HCT116 (cell line): ENCODE measurements around the gene C1QTNF4. TPM values are rescaled to one million over a fixed set of nuclear protein-coding genes. Genes with fewer than 3 reads are reported as not detected.

Experiments
- ATAC-seq: fragments of 200-7000 bp; cut with Tn5 transposase; 2 replicates; pipeline ENCODE4 v1.9.1; 2020; ENCODE audit warnings: mild to moderate bottlenecking, moderate library complexity
- BruUV-seq: library from RNA; stranded (reverse); fragments of 400-500 nt; replicated peaks from 2 replicates; lab custom pipeline; 2021; lab: Mats Ljungman, UMichigan
- CTCF ChIA-PET: fragments of 300-600 bp; sonication (Branson Sonifier 250); formaldehyde crosslinking; loops from one replicate; lab custom pipeline; 2021; ENCODE audit warnings: antibody characterized with exemption; lab: Charles Lee
- POLR2A ChIA-PET: fragments of 300-600, 350-600 bp; sonication (Branson Sonifier 250); formaldehyde crosslinking; loops from one replicate; lab custom pipeline; 2021; ENCODE audit warnings: antibody characterized with exemption; lab: Charles Lee
- RAD21 ChIA-PET, 2 experiments: fragments of 300-600 bp; sonication (Branson Sonifier 250); formaldehyde crosslinking; loops; one replicate each; lab custom pipeline; 2023; ENCODE audit warnings: low total read pairs in 2 of 2; ENCODE audit not compliant: uncharacterized antibody in 2 of 2, unreplicated experiment in 2 of 2, low non-redundant PET in 1 of 2; lab: Charles Lee
- DNase-seq: peaks from one replicate; pipeline ENCODE4 v3.0.0-alpha.2; 2010; ENCODE audit warnings: low read depth, low spot score
- H2AFZ ChIP-seq: fragments of 200-600 bp; shearing (Covaris generic), sonication (generic); 2 replicates; pipeline ENCODE4 v1.6.1; 2017; ENCODE audit warnings: low read depth, mixed run types, mixed read lengths, antibody characterized with exemption, low read length; ENCODE audit not compliant: poor library complexity, severe bottlenecking
- H3K27ac ChIP-seq: 2 replicates; pipeline ENCODE4 v1.5.1; 2012; ENCODE audit warnings: low read depth, low read length
- H3K27me3 ChIP-seq: fragments of 200-600 bp; sonication (generic); 2 replicates; pipeline ENCODE4 v1.6.1; 2016; ENCODE audit warnings: mixed run types, low read length, mixed read lengths; ENCODE audit not compliant: insufficient read depth
- H3K36me3 ChIP-seq, 2 experiments: fragments of 200-500 bp in 1 of 2; fragments of 200-600 bp in 1 of 2; sonication (Bioruptor generic) in 1 of 2; sonication (generic) in 1 of 2; 2 replicates each; pipeline versions ENCODE4 v1.5.1 to v1.6.1; 2014 to 2016; ENCODE audit warnings: low read length in 2 of 2, inconsistent platforms in 1 of 2, mixed read lengths in 1 of 2, mixed run types in 1 of 2; ENCODE audit not compliant: insufficient read depth in 2 of 2, control insufficient read depth in 1 of 2
- H3K4me1 ChIP-seq, 2 experiments: fragments of 200-600 bp in 1 of 2; sonication (generic) in 1 of 2; 2 replicates each; pipeline versions ENCODE4 v1.5.1 to v1.6.1; 2012 to 2017; ENCODE audit warnings: low read length in 2 of 2, inconsistent platforms in 1 of 2, mild to moderate bottlenecking in 1 of 2, mixed read lengths in 1 of 2, mixed run types in 1 of 2, moderate library complexity in 1 of 2; ENCODE audit not compliant: insufficient read depth in 2 of 2, control insufficient read depth in 1 of 2
- H3K4me2 ChIP-seq: fragments of 200-600 bp; sonication (generic); 2 replicates; pipeline ENCODE4 v1.6.1; 2017; ENCODE audit warnings: mixed run types, low read length, mixed read lengths
- H3K4me3 ChIP-seq, 2 experiments: fragments of 200-600 bp in 1 of 2; sonication (generic) in 1 of 2; replicated peaks in 1 of 2; 2 replicates each; pipeline ENCODE4 v1.5.1; 2011 to 2016; ENCODE audit warnings: low read length in 2 of 2, control low read depth in 1 of 2, low read depth in 1 of 2, mild to moderate bottlenecking in 1 of 2, mixed read lengths in 1 of 2, mixed run types in 1 of 2
- H3K79me2 ChIP-seq: fragments of 200-600 bp; sonication (generic); 2 replicates; pipeline ENCODE4 v1.6.1; 2017; ENCODE audit warnings: mild to moderate bottlenecking, mixed run types, low read length, moderate library complexity, mixed read lengths; ENCODE audit not compliant: insufficient read depth
- H3K9ac ChIP-seq: fragments of 200-600 bp; sonication (generic); 2 replicates; pipeline ENCODE4 v1.6.1; 2016; ENCODE audit warnings: low read length, mixed read lengths
- H3K9me2 ChIP-seq: fragments of 200-600 bp; sonication (generic), shearing (Covaris generic); 2 replicates; pipeline ENCODE4 v1.6.1; 2017; ENCODE audit warnings: mixed run types, mild to moderate bottlenecking, moderate library complexity; ENCODE audit not compliant: insufficient read depth
- H3K9me3 ChIP-seq, 2 experiments: fragments of 200-500 bp in 1 of 2; fragments of 200-600 bp in 1 of 2; sonication (Bioruptor generic) in 1 of 2; sonication (generic) in 1 of 2; 2 replicates each; pipeline ENCODE4 v1.6.1; 2014 to 2017; ENCODE audit warnings: low read length in 2 of 2, mixed read lengths in 2 of 2, inconsistent platforms in 1 of 2, low read depth in 1 of 2, mild to moderate bottlenecking in 1 of 2, mixed run types in 1 of 2, moderate library complexity in 1 of 2; ENCODE audit not compliant: control insufficient read depth in 1 of 2, insufficient read depth in 1 of 2
- H4K20me1 ChIP-seq: fragments of 200-600 bp; sonication (generic), shearing (Covaris generic); 2 replicates; pipeline ENCODE4 v1.6.1; 2017; ENCODE audit warnings: mixed run types, mild to moderate bottlenecking, moderate library complexity; ENCODE audit not compliant: insufficient read depth
- ATF3 ChIP-seq: IDR thresholded peaks from 2 replicates; pipeline ENCODE4 v1.6.1; 2012
- CBX3 ChIP-seq: IDR thresholded peaks from 2 replicates; pipeline ENCODE4 v1.6.1; 2012; ENCODE audit warnings: low read depth
- CEBPB ChIP-seq: IDR thresholded peaks from 2 replicates; pipeline ENCODE4 v1.6.1; 2012; ENCODE audit warnings: low read depth
- EGR1 ChIP-seq: IDR thresholded peaks from 2 replicates; pipeline ENCODE4 v1.6.1; 2012; ENCODE audit warnings: low read depth
- EZH2 ChIP-seq: fragments of 200-600 bp; sonication (generic); IDR thresholded peaks from 2 replicates; pipeline ENCODE4 v1.6.1; 2017; ENCODE audit warnings: antibody characterized with exemption, mixed run types
- FOSL1 ChIP-seq: IDR thresholded peaks from 2 replicates; pipeline ENCODE4 v1.6.1; 2012; ENCODE audit warnings: low read depth
- POLR2AphosphoS5 ChIP-seq: IDR thresholded peaks from 2 replicates; pipeline ENCODE4 v1.6.1; 2011; ENCODE audit warnings: mild to moderate bottlenecking, low read depth, low read length, moderate library complexity
- SIN3A ChIP-seq: IDR thresholded peaks from 2 replicates; pipeline ENCODE4 v1.6.1; 2012; ENCODE audit warnings: low read depth
- SP1 ChIP-seq: IDR thresholded peaks from 2 replicates; pipeline ENCODE4 v1.6.1; 2012; ENCODE audit warnings: low read depth
- SRF ChIP-seq: IDR thresholded peaks from 2 replicates; pipeline ENCODE4 v1.6.1; 2012; ENCODE audit warnings: low read depth
- YY1 ChIP-seq: IDR thresholded peaks from 2 replicates; pipeline ENCODE4 v1.6.1; 2011; ENCODE audit warnings: low read length, low read depth, moderate library complexity, mild to moderate bottlenecking; ENCODE audit not compliant: insufficient replicate concordance; ENCODE audit errors: extremely low read depth
- ZFX ChIP-seq: fragments of 450-650 bp; IDR thresholded peaks from 2 replicates; pipeline ENCODE4 v1.6.1; 2017
- intact Hi-C: fragments of 100-400 bp; cut with micrococcal nuclease; formaldehyde crosslinking; loops from 2 replicates; pipeline ENCODE4 v1.10.0; 2022
- total RNA-seq: library from RNA; stranded (reverse); gene quantifications from one replicate; pipeline ENCODE4 v1.2.1, GENCODE V29; 2021; ENCODE audit not compliant: unreplicated experiment
- TF ChIP-seq, protein P1 (sequence below): IDR thresholded peaks from 2 replicates; pipeline ENCODE4 v1.6.1; 2012
- TF ChIP-seq, protein P2 (sequence below), 3 experiments: fragments of 200-600 bp in 1 of 3; sonication (generic) in 1 of 3; IDR thresholded peaks in 2 of 3; conservative IDR thresholded peaks in 1 of 3; 2 replicates each; pipeline ENCODE4 v1.5.1; 2012 to 2017; ENCODE audit warnings: low read depth in 2 of 3, low read length in 2 of 3, antibody characterized with exemption in 1 of 3, borderline replicate concordance in 1 of 3, control low read depth in 1 of 3, mild to moderate bottlenecking in 1 of 3, mixed read lengths in 1 of 3, mixed run types in 1 of 3, moderate library complexity in 1 of 3; ENCODE audit not compliant: insufficient read depth in 1 of 3
- TF ChIP-seq, protein P3 (sequence below): IDR thresholded peaks from 2 replicates; pipeline ENCODE4 v1.6.1; 2012; ENCODE audit warnings: low read depth

The C1QTNF4 gene
- total RNA-seq, 1 experiment from 2014 or later = 0.34 TPM

DNA sequence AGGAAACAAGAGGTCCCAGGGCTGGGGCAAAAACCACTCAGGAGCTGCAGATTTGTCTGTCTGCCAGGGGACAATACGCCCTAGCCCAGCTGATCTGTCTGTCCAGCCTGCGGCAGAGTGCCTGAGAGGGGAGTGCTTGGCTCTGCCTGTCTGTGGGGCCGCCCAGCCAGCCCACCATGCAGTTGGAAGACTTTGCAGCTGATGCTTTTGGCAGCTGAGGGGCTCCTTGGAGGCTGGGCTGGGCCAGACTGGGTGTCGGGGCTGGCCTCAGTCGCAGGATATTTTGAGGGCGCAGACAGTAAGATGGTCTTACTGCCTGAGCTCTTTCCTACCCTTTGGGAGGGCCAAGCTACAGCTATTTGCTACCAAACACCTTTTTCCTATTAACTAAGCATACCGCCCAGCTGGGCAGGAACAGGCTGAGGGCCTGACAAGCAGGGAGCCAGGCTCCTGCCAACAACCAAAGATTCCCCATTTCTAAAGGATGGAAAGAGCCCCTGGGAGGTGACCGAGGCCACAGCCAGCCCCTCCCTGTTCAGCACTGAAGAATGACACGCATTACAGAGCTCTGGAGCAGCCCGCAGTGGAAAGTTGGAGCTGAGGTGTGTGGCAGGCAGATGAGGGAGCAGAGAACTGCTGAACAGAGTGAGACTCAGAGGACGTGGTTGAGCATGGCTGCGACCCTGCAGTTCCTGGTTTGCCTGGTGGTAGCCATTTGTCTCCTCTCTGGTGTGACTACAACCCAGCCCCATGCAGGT lies 7.9 kb downstream of the C1QTNF4 start, which contains the start of gene FAM180B:
Gene FAM180B (plus strand): TSS at position 581 of the 758 bp plus-strand sequence. CDS start 91 bp downstream, at position 672.
- no TSS peak for BruUV-seq
- H3K27me3 ChIP-seq = no peaks in the 10 kb centered on the region

More for the DNA sequence above, 7.9 kb downstream of the C1QTNF4 start, which contains the start of gene FAM180B:
- no peaks in the 10 kb centered on the region for H3K9me3 ChIP-seq
- H2AFZ ChIP-seq = no peak within 1 kb of the TSS
- ChIA-PET RAD21 (no interaction called here), CTCF (no interaction called here), POLR2A (no interaction called here)
- H3K4me1 ChIP-seq = no peaks in the 10 kb centered on the region
- peaks cover 22 to 30% of the 10 kb centered on the region in 2 experiments for H3K36me3 ChIP-seq
- TF ChIP-seq EGR1 = no peak
- TF ChIP-seq, protein P1, sequence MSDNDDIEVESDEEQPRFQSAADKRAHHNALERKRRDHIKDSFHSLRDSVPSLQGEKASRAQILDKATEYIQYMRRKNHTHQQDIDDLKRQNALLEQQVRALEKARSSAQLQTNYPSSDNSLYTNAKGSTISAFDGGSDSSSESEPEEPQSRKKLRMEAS = no peak
- no peak for TF ChIP-seq SP1
- TF ChIP-seq CEBPB = no peak
- TF ChIP-seq POLR2AphosphoS5 = no peak
- TF ChIP-seq, protein P2, sequence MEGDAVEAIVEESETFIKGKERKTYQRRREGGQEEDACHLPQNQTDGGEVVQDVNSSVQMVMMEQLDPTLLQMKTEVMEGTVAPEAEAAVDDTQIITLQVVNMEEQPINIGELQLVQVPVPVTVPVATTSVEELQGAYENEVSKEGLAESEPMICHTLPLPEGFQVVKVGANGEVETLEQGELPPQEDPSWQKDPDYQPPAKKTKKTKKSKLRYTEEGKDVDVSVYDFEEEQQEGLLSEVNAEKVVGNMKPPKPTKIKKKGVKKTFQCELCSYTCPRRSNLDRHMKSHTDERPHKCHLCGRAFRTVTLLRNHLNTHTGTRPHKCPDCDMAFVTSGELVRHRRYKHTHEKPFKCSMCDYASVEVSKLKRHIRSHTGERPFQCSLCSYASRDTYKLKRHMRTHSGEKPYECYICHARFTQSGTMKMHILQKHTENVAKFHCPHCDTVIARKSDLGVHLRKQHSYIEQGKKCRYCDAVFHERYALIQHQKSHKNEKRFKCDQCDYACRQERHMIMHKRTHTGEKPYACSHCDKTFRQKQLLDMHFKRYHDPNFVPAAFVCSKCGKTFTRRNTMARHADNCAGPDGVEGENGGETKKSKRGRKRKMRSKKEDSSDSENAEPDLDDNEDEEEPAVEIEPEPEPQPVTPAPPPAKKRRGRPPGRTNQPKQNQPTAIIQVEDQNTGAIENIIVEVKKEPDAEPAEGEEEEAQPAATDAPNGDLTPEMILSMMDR (IDR thresholded peaks at IDR 0.05 in 2 of 3, conservative IDR thresholded peaks at IDR 0.05 in 1 of 3; ENCODE audit: borderline replicate concordance in 1 of 3, insufficient read depth in 1 of 3, low read depth in 2 of 3, low read length in 2 of 3) = no peak
- no peak for TF ChIP-seq ATF3
- TF ChIP-seq ZFX = no peak
- TF ChIP-seq, protein P3, sequence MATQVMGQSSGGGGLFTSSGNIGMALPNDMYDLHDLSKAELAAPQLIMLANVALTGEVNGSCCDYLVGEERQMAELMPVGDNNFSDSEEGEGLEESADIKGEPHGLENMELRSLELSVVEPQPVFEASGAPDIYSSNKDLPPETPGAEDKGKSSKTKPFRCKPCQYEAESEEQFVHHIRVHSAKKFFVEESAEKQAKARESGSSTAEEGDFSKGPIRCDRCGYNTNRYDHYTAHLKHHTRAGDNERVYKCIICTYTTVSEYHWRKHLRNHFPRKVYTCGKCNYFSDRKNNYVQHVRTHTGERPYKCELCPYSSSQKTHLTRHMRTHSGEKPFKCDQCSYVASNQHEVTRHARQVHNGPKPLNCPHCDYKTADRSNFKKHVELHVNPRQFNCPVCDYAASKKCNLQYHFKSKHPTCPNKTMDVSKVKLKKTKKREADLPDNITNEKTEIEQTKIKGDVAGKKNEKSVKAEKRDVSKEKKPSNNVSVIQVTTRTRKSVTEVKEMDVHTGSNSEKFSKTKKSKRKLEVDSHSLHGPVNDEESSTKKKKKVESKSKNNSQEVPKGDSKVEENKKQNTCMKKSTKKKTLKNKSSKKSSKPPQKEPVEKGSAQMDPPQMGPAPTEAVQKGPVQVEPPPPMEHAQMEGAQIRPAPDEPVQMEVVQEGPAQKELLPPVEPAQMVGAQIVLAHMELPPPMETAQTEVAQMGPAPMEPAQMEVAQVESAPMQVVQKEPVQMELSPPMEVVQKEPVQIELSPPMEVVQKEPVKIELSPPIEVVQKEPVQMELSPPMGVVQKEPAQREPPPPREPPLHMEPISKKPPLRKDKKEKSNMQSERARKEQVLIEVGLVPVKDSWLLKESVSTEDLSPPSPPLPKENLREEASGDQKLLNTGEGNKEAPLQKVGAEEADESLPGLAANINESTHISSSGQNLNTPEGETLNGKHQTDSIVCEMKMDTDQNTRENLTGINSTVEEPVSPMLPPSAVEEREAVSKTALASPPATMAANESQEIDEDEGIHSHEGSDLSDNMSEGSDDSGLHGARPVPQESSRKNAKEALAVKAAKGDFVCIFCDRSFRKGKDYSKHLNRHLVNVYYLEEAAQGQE = no peak
- TF ChIP-seq SIN3A = no peak
- TF ChIP-seq FOSL1 = no peak
- TF ChIP-seq EZH2 = no peak
- no peak for TF ChIP-seq SRF
- no peak for TF ChIP-seq YY1
- TF ChIP-seq CBX3 = no peak
- peaks cover 10% of the 10 kb centered on the region for H3K79me2 ChIP-seq
- H3K4me2 ChIP-seq = no peak within 1 kb of the TSS
- H3K27ac ChIP-seq = no peak within 1 kb of the TSS
- intact Hi-C loops = no loop called here
- H3K9ac ChIP-seq = no peak within 1 kb of the TSS
- no peaks in the 10 kb centered on the region for H3K9me2 ChIP-seq
- ATAC-seq (no peak), DNase-seq (no peak)
- no peak within 1 kb of the TSS for H3K4me3 ChIP-seq
- H4K20me1 ChIP-seq = no peaks in the 10 kb centered on the region
